GM12891 (cell line): ENCODE measurements around the gene PRKCSH.

ENCODE experiments used
- POLR2A ChIP-seq: IDR thresholded peaks from 2 replicates; pipeline ENCODE4 v1.6.1; 2011; ENCODE audit warnings: low read depth, low read length, control low read depth
- POLR2AphosphoS5 ChIP-seq: IDR thresholded peaks from 2 replicates; pipeline ENCODE4 v1.6.1; 2011; ENCODE audit warnings: low read depth, low read length, control low read depth
- TAF1 ChIP-seq: IDR thresholded peaks from 2 replicates; pipeline ENCODE4 v1.6.1; 2011; ENCODE audit warnings: low read depth, low read length, control low read depth

- TF ChIP-seq POLR2A (no peak), POLR2AphosphoS5 (no peak), TAF1 (no peak)
Measured at GRCh38 chr19:11495885-11496284, 60.5 kb downstream of the PRKCSH start.
